RWPE2 (cell line): ENCODE measurements around the gene C20orf204.
A peak's percentile ranks its signal among the peaks of the same experiment; 100 is the strongest.

Source experiments
- ATAC-seq: fragments of 200-7000 bp; cut with Tn5 transposase; 3 replicates; pipeline ENCODE4 v1.9.1; 2021; ENCODE audit warnings: low read depth
- DNase-seq: peaks from one replicate; pipeline ENCODE4 v3.0.0-alpha.2; 2020; ENCODE audit warnings: low spot score
- H3K27ac ChIP-seq: fragments of 450-650 bp; 2 replicates; pipeline ENCODE4 v1.5.1; 2017; ENCODE audit warnings: mild to moderate bottlenecking; ENCODE audit not compliant: poor library complexity, severe bottlenecking
- H3K27me3 ChIP-seq: fragments of 250-450 bp; sonication (Bioruptor Pico); 2 replicates; pipeline ENCODE4 v1.5.1; 2021; ENCODE audit warnings: mild to moderate bottlenecking, moderate library complexity; ENCODE audit not compliant: insufficient read depth, poor library complexity, severe bottlenecking
- H3K36me3 ChIP-seq: fragments of 250-450 bp; sonication (Bioruptor Pico); 2 replicates; pipeline ENCODE4 v1.5.1; 2020; ENCODE audit warnings: low read depth, mild to moderate bottlenecking, moderate library complexity
- H3K4me1 ChIP-seq: fragments of 250-450 bp; sonication (Bioruptor Pico); 2 replicates; pipeline ENCODE4 v1.5.1; 2021; ENCODE audit warnings: mild to moderate bottlenecking, moderate library complexity; ENCODE audit not compliant: insufficient read depth, poor library complexity, severe bottlenecking
- H3K4me3 ChIP-seq: fragments of 250-450 bp; sonication (Bioruptor Pico); 2 replicates; pipeline ENCODE4 v1.5.1; 2021; ENCODE audit warnings: mild to moderate bottlenecking, moderate library complexity; ENCODE audit not compliant: severe bottlenecking
- H3K9me3 ChIP-seq: fragments of 250-450 bp; sonication (Bioruptor Pico); 2 replicates; pipeline ENCODE4 v1.5.1; 2021; ENCODE audit warnings: mild to moderate bottlenecking, moderate library complexity; ENCODE audit not compliant: severe bottlenecking
- TF ChIP-seq, protein P1 (sequence below): fragments of 450-650 bp; IDR thresholded peaks from one replicate; pipeline ENCODE4 v1.5.1; 2017; ENCODE audit warnings: mild to moderate bottlenecking, moderate library complexity; ENCODE audit not compliant: poor library complexity, severe bottlenecking

C20orf204 gene

DNA sequence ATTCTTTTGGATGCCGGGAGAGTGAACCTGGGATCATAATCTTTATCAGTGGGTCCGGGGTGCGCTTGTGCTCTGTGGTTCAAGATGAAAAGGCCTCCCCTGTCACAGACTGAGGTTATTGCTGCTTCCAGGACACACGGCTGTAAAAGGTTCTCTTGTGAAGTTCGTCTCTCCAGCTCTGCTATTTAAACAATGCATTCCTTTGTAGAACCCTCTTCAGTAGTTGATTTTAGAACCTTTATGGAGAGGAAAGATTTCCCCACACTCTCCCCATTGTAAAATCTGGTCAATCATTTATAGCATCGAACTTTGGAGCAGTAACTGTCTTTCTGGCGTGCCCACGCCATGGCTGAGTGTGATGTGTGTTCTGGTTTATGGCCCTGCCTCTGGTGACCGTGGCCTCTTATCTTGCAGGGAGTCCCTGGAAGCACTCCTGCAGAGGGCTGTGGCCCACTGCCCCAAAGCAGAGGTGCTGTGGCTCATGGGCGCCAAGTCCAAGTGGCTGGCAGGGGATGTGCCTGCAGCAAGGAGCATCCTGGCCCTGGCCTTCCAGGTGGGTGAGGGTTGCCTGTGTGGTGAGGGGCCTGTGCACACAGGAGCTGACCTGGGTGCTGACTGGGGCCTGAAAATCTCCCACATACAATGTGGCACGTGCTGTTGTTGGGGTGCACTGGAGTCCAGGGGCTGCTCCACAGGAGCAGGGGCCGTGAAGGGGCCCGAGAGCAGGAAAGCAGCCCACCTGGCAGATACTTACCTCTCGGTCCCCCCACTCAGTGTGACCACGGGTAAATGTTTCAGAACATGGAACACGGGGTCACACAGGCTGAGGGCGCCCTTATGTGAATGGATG, 11.6 kb upstream of the C20orf204 start:
- DNase-seq: no peak
- ATAC-seq: no peak
- H3K9me3 ChIP-seq: no peaks in the 10 kb centered on the region
- no peaks in the 10 kb centered on the region for H3K4me1 ChIP-seq
- H3K36me3 ChIP-seq: peaks cover 95% of the 10 kb centered on the region
- no peaks in the 10 kb centered on the region for H3K27me3 ChIP-seq
- no peak overlapping the region for H3K4me3 ChIP-seq
- TF ChIP-seq, protein P1, sequence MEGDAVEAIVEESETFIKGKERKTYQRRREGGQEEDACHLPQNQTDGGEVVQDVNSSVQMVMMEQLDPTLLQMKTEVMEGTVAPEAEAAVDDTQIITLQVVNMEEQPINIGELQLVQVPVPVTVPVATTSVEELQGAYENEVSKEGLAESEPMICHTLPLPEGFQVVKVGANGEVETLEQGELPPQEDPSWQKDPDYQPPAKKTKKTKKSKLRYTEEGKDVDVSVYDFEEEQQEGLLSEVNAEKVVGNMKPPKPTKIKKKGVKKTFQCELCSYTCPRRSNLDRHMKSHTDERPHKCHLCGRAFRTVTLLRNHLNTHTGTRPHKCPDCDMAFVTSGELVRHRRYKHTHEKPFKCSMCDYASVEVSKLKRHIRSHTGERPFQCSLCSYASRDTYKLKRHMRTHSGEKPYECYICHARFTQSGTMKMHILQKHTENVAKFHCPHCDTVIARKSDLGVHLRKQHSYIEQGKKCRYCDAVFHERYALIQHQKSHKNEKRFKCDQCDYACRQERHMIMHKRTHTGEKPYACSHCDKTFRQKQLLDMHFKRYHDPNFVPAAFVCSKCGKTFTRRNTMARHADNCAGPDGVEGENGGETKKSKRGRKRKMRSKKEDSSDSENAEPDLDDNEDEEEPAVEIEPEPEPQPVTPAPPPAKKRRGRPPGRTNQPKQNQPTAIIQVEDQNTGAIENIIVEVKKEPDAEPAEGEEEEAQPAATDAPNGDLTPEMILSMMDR: no peak
- no peak overlapping the region for H3K27ac ChIP-seq

DNA sequence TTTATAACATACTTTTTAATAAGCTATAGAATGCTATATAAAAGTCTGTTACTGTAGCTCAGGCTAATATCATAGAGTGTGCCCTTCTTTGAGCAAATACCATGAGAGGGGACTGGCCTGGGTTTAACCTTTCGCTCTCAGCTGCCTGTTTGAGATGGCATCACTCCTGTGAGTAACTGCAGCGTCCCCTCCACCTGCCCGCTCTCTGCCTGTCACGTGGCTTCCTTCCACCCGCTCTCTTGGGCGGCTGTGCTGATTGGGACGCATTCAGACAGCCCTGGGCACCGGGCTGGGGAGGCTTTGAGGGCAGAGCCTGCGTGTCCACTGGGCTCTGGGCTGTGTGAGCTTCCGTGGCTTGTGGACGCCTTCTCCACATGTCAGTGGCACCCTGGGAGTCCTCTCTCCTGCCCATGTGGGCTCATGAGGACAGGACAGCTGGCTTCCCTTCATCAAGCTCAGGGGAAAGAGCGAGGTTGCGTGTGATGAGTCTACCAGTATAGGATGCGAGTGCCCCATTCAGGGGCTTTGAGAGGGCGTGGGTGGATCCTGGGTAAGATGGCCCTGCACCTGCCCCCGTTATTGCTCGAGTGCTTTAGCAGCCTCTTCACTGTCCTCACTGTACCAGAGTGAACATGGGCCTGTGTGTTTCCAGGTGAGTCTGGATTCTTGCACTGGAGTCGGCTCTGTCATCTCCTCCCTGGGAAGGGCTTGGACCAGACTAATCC, 10.7 kb upstream of the C20orf204 start:
- no peaks in the 10 kb centered on the region for H3K9me3 ChIP-seq
- peaks cover 92% of the 10 kb centered on the region for H3K36me3 ChIP-seq
- H3K27me3 ChIP-seq: no peaks in the 10 kb centered on the region
- TF ChIP-seq, protein P1: no peak
- no peak overlapping the region for H3K27ac ChIP-seq
- DNase-seq (peak; percentile 83), ATAC-seq (no peak)
- no peaks in the 10 kb centered on the region for H3K4me1 ChIP-seq
- H3K4me3 ChIP-seq: no peak overlapping the region

DNA sequence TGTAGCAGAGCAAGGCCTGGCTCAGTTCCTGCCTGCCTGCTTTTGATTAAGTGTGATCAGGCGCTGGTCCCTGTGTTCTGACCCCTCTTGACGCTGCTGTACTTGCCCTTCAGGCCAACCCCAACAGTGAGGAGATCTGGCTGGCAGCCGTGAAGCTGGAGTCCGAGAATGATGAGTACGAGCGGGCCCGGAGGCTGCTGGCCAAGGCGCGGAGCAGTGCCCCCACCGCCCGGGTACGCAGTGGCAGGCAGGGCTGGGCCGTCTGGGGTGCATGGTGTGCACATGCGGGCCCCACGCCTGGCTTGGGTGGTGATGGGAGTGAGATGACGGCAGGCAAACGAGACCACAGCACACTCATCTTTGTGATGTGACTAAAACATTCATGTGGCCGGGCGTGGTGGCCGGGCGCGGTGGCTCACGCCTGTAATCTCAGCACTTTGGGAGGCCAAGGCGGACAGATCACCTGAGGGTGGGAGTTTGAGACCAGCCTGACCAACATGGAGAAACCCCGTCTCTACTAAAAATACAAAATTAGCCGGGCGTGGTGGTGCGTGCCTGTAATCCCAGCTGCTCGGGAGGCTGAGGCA, 10.1 kb upstream of the C20orf204 start:
- Histone ChIP-seq H3K9me3 (no peaks in the 10 kb centered on the region), H3K36me3 (peaks cover 92% of the 10 kb centered on the region), H3K27me3 (no peaks in the 10 kb centered on the region), H3K4me1 (no peaks in the 10 kb centered on the region), H3K27ac (no peak overlapping the region), H3K4me3 (no peak overlapping the region)
- peak; percentile 87 for DNase-seq
- ATAC-seq: no peak
- TF ChIP-seq, protein P1: no peak

DNA sequence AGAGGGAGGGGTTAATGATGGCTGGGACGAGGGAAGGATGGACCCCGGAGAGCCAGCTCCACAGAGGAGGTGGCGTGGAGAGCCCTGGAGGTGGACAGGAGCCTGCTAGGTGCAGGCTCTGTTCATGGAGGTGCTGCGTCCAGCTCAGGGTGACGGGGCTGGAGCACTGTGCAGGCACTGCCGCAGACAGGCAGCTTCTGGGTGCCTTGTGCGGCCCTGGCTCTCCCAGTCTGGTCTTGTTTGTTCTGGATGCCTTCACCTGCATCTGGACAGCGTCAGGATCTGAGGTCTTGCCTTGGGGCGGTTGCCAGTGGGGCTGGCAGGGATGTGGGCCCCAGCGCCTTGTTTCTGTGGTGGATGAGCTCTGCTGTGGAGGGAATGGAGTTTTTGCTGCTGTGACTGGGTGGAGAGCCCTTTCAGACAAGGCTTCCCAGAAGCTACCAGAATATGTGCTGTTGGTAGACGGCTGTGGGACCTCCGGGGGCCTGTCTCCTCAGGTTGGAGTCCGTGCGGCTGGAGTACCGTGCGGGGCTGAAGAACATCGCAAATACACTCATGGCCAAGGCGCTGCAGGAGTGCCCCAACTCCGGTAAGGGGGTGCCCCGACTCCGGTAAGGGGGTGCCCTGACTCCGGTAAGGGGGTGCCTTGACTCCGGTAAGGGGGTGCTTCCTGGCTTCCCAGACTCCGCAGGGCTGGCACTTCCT, 7.8 kb upstream of the C20orf204 start:
- no peaks in the 10 kb centered on the region for H3K9me3 ChIP-seq
- H3K27ac ChIP-seq: no peak overlapping the region
- no peak for ATAC-seq
- DNase-seq: peak; percentile 82
- peaks cover 85% of the 10 kb centered on the region for H3K36me3 ChIP-seq
- TF ChIP-seq, protein P1: no peak
- no peaks in the 10 kb centered on the region for H3K27me3 ChIP-seq
- no peaks in the 10 kb centered on the region for H3K4me1 ChIP-seq
- no peak overlapping the region for H3K4me3 ChIP-seq
